Loucy (cell line): ENCODE measurements around the gene DDX10.
"Not testable (repeated sequence)": the region's sequence is repeated elsewhere in the genome, so short reads cannot be mapped to it uniquely, and the experiment has no call there.

Experiments
- H2AFZ ChIP-seq: fragments of 200-600 bp; sonication (generic); 2 replicates; pipeline ENCODE4 v1.6.0; 2016; ENCODE audit warnings: antibody characterized with exemption, mild to moderate bottlenecking, low read length, moderate library complexity
- H3F3A ChIP-seq: fragments of 200-600 bp; 2 replicates; pipeline ENCODE4 v1.6.0; 2016; ENCODE audit warnings: antibody characterized with exemption, low read depth, mild to moderate bottlenecking
- H3K27me3 ChIP-seq: fragments of 200-600 bp; sonication (generic); 2 replicates; pipeline ENCODE4 v1.6.1; 2014; ENCODE audit warnings: low read length, mild to moderate bottlenecking; ENCODE audit not compliant: insufficient read depth, poor library complexity, severe bottlenecking
- H3K36me3 ChIP-seq: fragments of 200-600 bp; sonication (generic); 2 replicates; pipeline ENCODE4 v1.6.1; 2016; ENCODE audit warnings: low read length; ENCODE audit not compliant: insufficient read depth
- H3K4me1 ChIP-seq: fragments of 200-600 bp; sonication (generic); 2 replicates; pipeline ENCODE4 v1.5.1; 2014; ENCODE audit warnings: low read length, mild to moderate bottlenecking; ENCODE audit not compliant: insufficient read depth, poor library complexity, severe bottlenecking
- H3K4me2 ChIP-seq: fragments of 200-600 bp; sonication (generic); 2 replicates; pipeline ENCODE4 v1.6.0; 2014; ENCODE audit warnings: antibody characterized with exemption, low read length, low read depth, mild to moderate bottlenecking; ENCODE audit not compliant: poor library complexity, severe bottlenecking
- H3K4me3 ChIP-seq: fragments of 200-600 bp; sonication (generic); 2 replicates; pipeline ENCODE4 v1.5.1; 2014; ENCODE audit warnings: low read length, mild to moderate bottlenecking, mixed read lengths; ENCODE audit not compliant: poor library complexity, severe bottlenecking
- H3K79me2 ChIP-seq: fragments of 200-600 bp; sonication (generic); 2 replicates; pipeline ENCODE4 v1.6.1; 2014; ENCODE audit warnings: low read length; ENCODE audit not compliant: insufficient read depth
- H3K9ac ChIP-seq: fragments of 200-600 bp; sonication (generic); 2 replicates; pipeline ENCODE4 v1.6.0; 2014; ENCODE audit warnings: mild to moderate bottlenecking, low read depth, low read length, moderate library complexity; ENCODE audit not compliant: poor library complexity, severe bottlenecking
- H3K9me2 ChIP-seq: fragments of 200-600 bp; sonication (generic); replicated peaks from 2 replicates; pipeline ENCODE4 v1.6.1; 2016; ENCODE audit warnings: low read depth, low read length, mixed read lengths
- H3K9me3 ChIP-seq: fragments of 200-600 bp; sonication (generic); 2 replicates; pipeline ENCODE4 v1.6.1; 2014; ENCODE audit warnings: mild to moderate bottlenecking, antibody characterized with exemption, low read length, low read depth; ENCODE audit not compliant: insufficient read depth
- H4K20me1 ChIP-seq: fragments of 200-600 bp; sonication (generic); 2 replicates; pipeline ENCODE4 v1.6.0; 2014; ENCODE audit warnings: antibody characterized with exemption, low read length, mild to moderate bottlenecking; ENCODE audit not compliant: insufficient read depth, poor library complexity, severe bottlenecking
- EZH2phosphoT487 ChIP-seq: fragments of 200-600 bp; IDR thresholded peaks from 2 replicates; pipeline ENCODE4 v1.6.1; 2018; ENCODE audit warnings: antibody characterized with exemption, mild to moderate bottlenecking, moderate library complexity, borderline replicate concordance
- TF ChIP-seq, protein P1 (sequence below): fragments of 200-600 bp; sonication (generic); conservative IDR thresholded peaks from 2 replicates; pipeline ENCODE4 v1.5.1; 2014; ENCODE audit warnings: mild to moderate bottlenecking, antibody characterized with exemption, low read length

Gene DDX10

DNA sequence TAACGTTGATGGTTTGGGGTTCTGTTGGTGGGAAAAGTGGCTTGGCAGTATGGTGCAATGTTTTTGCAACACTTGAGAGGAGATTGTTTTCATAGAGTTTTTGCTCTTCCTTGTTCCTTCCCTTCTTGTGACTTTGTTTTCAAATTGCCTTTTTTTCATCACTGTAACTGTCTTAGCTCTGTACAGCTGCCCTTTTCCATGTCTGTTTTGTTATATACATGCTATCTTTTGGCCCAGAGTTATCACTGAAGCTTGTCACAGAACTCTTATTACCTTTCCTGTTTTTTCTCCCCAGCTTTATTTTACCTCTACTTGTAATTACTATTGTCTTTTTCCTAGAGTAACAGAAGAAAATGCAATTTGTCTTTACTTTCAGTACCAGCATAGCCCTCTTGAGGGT lies 154.1 kb downstream of the DDX10 start:
- H3K79me2 ChIP-seq = no peaks in the 10 kb centered on the region
- no peaks in the 10 kb centered on the region for H3K27me3 ChIP-seq
- no peaks in the 10 kb centered on the region for H3F3A ChIP-seq
- TF ChIP-seq, protein P1, sequence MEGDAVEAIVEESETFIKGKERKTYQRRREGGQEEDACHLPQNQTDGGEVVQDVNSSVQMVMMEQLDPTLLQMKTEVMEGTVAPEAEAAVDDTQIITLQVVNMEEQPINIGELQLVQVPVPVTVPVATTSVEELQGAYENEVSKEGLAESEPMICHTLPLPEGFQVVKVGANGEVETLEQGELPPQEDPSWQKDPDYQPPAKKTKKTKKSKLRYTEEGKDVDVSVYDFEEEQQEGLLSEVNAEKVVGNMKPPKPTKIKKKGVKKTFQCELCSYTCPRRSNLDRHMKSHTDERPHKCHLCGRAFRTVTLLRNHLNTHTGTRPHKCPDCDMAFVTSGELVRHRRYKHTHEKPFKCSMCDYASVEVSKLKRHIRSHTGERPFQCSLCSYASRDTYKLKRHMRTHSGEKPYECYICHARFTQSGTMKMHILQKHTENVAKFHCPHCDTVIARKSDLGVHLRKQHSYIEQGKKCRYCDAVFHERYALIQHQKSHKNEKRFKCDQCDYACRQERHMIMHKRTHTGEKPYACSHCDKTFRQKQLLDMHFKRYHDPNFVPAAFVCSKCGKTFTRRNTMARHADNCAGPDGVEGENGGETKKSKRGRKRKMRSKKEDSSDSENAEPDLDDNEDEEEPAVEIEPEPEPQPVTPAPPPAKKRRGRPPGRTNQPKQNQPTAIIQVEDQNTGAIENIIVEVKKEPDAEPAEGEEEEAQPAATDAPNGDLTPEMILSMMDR = no peak
- no peak for TF ChIP-seq EZH2phosphoT487
- no peaks in the 10 kb centered on the region for H3K9me3 ChIP-seq
- H3K9ac ChIP-seq = no peak overlapping the region
- no peak overlapping the region for H3K4me2 ChIP-seq
- no peaks in the 10 kb centered on the region for H3K4me1 ChIP-seq
- H4K20me1 ChIP-seq = no peaks in the 10 kb centered on the region
- no peak overlapping the region for H3K4me3 ChIP-seq
- no peaks in the 10 kb centered on the region for H3K36me3 ChIP-seq
- no peak overlapping the region for H2AFZ ChIP-seq
- H3K9me2 ChIP-seq = no peaks in the 10 kb centered on the region

DNA sequence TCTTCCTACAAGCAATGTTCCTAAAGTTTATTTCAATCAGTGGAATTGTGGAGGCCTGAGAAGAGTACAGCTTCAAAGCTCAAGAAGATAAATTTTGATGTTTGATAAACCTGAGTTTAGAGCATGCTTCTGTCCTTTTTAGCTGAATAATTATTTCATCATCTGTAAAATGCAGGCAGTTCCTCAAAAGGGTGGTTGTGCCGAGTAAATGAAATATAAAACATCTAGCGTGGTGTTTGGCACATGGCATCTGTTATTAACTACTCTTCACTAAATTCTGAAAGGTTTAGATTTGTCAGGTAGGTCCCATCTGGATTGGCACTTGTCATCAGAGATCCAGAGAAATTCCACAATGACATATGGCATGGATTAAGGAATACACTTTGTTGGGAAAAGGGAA lies 155.1 kb downstream of the DDX10 start:
- H4K20me1 ChIP-seq = no peaks in the 10 kb centered on the region
- no peak overlapping the region for H2AFZ ChIP-seq
- H3K9me3 ChIP-seq = no peaks in the 10 kb centered on the region
- no peaks in the 10 kb centered on the region for H3F3A ChIP-seq
- TF ChIP-seq EZH2phosphoT487 = no peak
- TF ChIP-seq, protein P1 = no peak
- H3K36me3 ChIP-seq = no peaks in the 10 kb centered on the region
- no peak overlapping the region for H3K4me3 ChIP-seq
- no peak overlapping the region for H3K9ac ChIP-seq
- H3K79me2 ChIP-seq = no peaks in the 10 kb centered on the region
- no peaks in the 10 kb centered on the region for H3K4me1 ChIP-seq
- H3K4me2 ChIP-seq = no peak overlapping the region
- H3K27me3 ChIP-seq = no peaks in the 10 kb centered on the region
- H3K9me2 ChIP-seq = no peaks in the 10 kb centered on the region

DNA sequence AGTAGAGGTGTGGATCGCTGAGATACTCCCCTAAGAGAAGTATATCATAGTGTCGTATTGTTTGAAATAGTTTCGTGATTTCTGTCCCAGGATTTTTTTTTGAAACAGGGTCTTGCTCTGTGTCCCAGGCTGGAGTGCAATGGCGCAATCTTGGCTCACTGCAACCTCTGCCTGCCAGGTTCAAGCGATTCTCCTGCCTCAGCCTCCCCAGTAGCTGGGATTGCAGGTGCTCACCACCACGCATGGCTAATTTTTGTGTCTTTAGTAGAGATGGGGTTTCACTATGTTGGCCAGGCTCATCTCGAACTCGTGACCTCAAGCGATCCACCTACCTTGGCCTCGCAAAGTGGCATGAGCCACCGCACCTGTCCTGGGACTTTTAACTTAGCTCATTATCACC lies 159.1 kb downstream of the DDX10 start:
- H3K4me1 ChIP-seq, H3K79me2 ChIP-seq, H3F3A ChIP-seq, H3K27me3 ChIP-seq, H3K9ac ChIP-seq, H3K4me2 ChIP-seq, H4K20me1 ChIP-seq, H3K9me2 ChIP-seq, H3K4me3 ChIP-seq, H3K36me3 ChIP-seq, H3K9me3 ChIP-seq, H2AFZ ChIP-seq: not testable (repeated sequence)

DNA sequence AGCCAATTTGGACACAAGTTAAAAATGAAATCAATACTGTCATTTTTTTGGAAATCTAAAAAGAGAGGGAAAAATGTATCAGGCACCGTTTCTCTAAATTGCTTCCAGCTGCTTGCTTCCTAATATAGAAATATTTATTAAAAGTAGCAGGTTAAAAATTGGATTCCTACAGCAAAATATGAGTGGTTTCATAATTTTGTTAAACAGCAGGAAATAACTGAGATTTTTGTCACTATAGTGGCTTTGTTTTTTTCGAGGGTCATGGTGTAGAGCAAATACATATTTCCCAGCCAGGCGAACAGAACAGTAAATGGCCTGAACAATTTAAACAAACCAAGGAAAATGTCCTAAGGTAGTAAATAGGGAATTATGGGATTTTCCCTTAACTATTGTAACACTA lies 159.7 kb downstream of the DDX10 start:
- H2AFZ ChIP-seq = no peak overlapping the region
- no peak overlapping the region for H3K4me3 ChIP-seq
- no peaks in the 10 kb centered on the region for H4K20me1 ChIP-seq
- H3K4me1 ChIP-seq = no peaks in the 10 kb centered on the region
- no peaks in the 10 kb centered on the region for H3K27me3 ChIP-seq
- no peaks in the 10 kb centered on the region for H3K9me2 ChIP-seq
- no peaks in the 10 kb centered on the region for H3K79me2 ChIP-seq
- TF ChIP-seq, protein P1 = no peak
- no peak for TF ChIP-seq EZH2phosphoT487
- no peaks in the 10 kb centered on the region for H3F3A ChIP-seq
- no peak overlapping the region for H3K9ac ChIP-seq
- H3K36me3 ChIP-seq = no peaks in the 10 kb centered on the region
- no peaks in the 10 kb centered on the region for H3K9me3 ChIP-seq
- no peak overlapping the region for H3K4me2 ChIP-seq
